NCI-H345 (cell line): Measurements from ENCODE around the gene UNC119B.
"Not testable (repeated sequence)": the region's sequence is repeated elsewhere in the genome, so short reads cannot be mapped to it uniquely, and the experiment has no call there.

Source experiments
- DNase-seq: peaks from one replicate; lab custom pipeline; 2025; lab: John Stamatoyannopoulos, UW

Gene UNC119B

GRCh38 chr12:120719496-120720233, 9.4 kb downstream of the UNC119B start:
- no peak for DNase-seq

GRCh38 chr12:120720234-120720986, 10.2 kb downstream of the UNC119B start:
- DNase-seq = no peak

GRCh38 chr12:120720987-120721801, 10.9 kb downstream of the UNC119B start:
- DNase-seq = no peak

- DNase-seq = no peak
Measured at GRCh38 chr12:120721866-120722265, 11.6 kb downstream of the UNC119B start.

- DNase-seq = no peak
Measured at GRCh38 chr12:120722784-120723183, 12.5 kb downstream of the UNC119B start.

GRCh38 chr12:120724720-120725119, 14.5 kb downstream of the UNC119B start:
- no peak for DNase-seq

- DNase-seq = no peak
Measured at GRCh38 chr12:120725151-120725658, 14.9 kb downstream of the UNC119B start.

- peak; percentile 92 for DNase-seq
Measured at GRCh38 chr12:120725659-120726509, 15.6 kb downstream of the UNC119B start, which contains the start of gene ACADS. ACADS (plus strand) TSS chr12:120725826; CDS start chr12:120725886, 60 bp downstream.

GRCh38 chr12:120726510-120726793, 16.2 kb downstream of the UNC119B start:
- no peak for DNase-seq

- no peak for DNase-seq
Measured at GRCh38 chr12:120726961-120727360, 16.7 kb downstream of the UNC119B start.

GRCh38 chr12:120732198-120732597, 21.9 kb downstream of the UNC119B start:
- DNase-seq = not testable (repeated sequence)

GRCh38 chr12:120733574-120733973, 23.3 kb downstream of the UNC119B start:
- DNase-seq = no peak

GRCh38 chr12:120734210-120734609, 24.0 kb downstream of the UNC119B start:
- no peak for DNase-seq

GRCh38 chr12:120735181-120735580, 24.9 kb downstream of the UNC119B start:
- no peak for DNase-seq

- no peak for DNase-seq
Measured at GRCh38 chr12:120736404-120737331, 26.4 kb downstream of the UNC119B start.

GRCh38 chr12:120737557-120738251, 27.4 kb downstream of the UNC119B start:
- DNase-seq = no peak

- no peak for DNase-seq
Measured at GRCh38 chr12:120738252-120739030, 28.2 kb downstream of the UNC119B start.

- DNase-seq = no peak
Measured at GRCh38 chr12:120739031-120739762, 28.9 kb downstream of the UNC119B start.
